IPS-11a (cell line): Measurements from ENCODE around the gene STK32B.
"Not testable (repeated sequence)": the region's sequence is repeated elsewhere in the genome, so short reads cannot be mapped to it uniquely, and the experiment has no call there.

Experiments
- H3K4me3 ChIP-seq: one replicate; pipeline ENCODE4 v1.5.1; 2013; ENCODE audit warnings: low read depth, low read length, control low read depth

STK32B gene

DNA sequence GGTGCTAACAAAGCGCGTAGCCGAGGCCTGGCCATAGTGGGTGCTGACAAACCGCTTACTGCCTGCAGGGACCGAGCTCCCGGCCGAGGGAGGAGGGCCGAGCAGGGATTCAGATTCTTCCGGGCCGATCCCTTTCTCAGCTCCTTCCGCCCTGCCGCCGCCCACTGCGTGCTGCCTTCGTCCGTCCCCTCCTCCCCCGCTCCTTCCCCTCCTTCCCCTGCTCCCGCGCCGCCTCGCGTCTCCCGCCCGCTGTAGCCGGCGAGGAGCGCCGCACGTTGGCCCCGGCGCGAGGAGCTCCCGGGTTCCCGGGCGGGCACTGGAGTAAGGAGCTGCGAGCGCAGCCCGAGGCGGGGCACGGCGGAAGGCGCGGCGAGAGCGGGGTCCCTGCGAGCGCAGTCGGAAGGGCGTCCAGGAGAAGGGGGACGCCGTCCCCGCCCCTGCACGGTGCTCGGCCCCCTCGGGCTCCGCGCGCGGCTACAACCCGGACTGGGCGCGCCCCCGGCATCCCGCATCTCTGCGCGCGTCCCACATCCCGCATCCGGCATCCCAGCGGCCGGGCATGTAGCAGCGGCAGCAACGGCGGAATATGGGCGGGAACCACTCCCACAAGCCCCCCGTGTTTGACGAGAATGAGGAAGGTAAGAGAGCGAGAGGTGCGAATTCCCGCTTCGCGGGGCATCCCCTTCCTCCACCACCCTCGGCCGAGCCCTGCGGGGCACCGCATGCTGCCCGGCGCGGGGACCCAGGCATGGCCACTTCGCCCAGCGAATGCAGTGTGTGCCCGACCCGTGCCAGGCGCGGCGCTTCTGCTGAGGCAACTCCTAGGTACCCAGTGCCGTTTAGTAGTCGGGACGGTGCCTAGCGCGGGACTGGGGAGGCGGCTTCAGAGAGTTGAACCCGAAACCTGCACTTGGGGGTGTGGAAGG, at the start of gene STK32B:
TSS of gene STK32B (plus strand) at position 203 of the 926 bp plus-strand sequence.
- peak within 1 kb of the TSS; percentile 53 for H3K4me3 ChIP-seq

DNA sequence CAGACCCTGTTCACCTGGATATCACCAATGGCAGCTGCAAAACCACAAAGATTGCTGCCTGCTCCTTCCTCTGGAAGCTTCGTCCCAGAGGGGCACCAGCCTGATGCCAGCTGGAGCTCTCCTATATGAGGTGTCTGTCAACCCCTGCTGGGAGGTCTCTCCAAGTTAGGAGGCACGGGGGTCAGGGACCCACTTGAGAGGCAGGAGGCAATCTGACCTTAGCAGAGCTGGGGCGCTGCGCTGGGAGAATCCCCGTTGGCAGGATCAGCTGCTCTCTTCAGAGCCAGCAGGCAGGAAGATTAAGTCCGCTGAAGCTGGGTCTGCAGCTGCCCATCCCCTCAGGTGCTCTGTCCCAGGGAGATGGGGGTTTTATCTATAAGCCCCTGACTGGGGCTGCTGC, 49.6 kb upstream of the STK32B start:
- not testable (repeated sequence) for H3K4me3 ChIP-seq

DNA sequence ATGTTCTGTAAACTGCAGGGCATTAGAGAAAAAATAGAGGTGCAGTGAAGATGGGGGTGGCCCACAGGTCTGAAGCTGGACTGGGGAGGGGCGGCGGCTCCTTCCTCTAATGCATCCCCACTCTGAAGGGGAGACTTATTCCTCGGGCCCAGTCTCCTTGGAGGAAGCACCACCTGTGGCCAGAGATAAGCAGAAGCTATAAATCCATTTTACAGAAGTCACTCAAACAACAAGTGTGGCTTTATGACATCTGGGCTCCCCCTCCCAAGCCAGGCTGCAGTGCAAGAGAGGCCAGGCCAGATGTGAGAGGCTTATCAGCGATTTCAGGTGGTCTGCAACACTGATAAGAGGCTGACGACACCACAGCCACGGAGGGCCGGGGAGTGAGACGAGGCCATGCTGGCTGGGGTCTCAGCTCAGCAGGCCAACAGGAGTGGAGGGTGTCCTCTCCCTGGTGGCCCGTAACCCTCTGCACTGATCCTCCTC, 47.9 kb upstream of the STK32B start:
- no peak overlapping the region for H3K4me3 ChIP-seq

DNA sequence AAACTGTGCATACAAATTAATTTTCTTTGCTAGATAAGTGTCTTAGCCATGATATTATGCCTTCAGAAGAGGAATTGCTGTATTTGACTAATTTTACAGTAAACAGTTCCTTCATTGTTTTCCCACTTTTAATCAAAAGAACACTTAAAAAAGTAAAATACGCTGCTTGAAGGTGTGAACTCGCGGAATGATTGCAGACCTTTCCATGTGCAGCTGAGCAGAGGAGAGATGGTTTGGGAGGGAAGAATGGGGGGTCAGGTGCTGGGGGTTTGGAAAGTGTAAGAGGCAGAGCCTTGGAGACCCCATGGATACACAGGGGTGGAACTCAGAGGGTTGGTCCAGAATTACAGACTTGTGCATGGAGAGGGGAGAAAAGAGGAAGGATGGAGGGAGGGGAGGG, 47.4 kb upstream of the STK32B start:
- no peak overlapping the region for H3K4me3 ChIP-seq

DNA sequence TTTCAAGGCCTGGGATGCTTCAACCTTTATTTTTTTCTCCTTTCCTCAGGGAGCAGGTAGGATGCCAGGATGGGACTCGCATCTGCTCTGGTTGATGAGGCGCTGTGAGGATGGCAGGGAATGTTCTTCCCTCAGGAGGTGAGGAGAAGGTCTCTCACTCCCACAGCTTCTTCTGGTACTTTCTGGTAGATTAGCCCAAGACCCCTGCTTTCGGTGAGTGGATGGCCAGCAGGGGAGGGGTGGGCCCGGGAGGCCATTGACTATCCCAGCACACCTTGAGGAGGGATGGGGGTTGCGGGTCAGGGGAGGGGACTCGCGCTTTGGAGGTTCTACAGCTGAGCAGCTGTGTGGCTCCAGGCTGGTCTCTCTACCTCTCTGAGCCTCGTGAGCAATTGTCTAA, 46.8 kb upstream of the STK32B start:
- H3K4me3 ChIP-seq, result no peak overlapping the region

DNA sequence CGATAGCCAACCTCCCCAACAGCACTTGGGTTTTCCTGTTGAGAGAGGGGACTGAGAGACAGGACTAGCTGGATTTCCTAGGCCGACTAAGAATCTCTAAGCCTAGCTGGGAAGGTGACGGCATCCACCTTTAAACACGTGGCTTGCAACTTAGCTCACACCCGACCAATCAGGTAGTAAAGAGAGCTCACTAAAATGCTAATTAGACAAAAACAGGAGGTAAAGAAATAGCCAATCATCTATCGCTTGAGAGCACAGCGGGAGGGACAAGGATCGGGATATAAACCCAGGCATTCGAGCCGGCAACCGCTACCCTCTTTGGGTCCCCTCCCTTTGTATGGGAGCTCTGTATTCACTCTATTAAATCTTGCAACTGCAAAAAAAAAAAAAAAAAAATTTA, 44.3 kb upstream of the STK32B start:
- not testable (repeated sequence) for H3K4me3 ChIP-seq

DNA sequence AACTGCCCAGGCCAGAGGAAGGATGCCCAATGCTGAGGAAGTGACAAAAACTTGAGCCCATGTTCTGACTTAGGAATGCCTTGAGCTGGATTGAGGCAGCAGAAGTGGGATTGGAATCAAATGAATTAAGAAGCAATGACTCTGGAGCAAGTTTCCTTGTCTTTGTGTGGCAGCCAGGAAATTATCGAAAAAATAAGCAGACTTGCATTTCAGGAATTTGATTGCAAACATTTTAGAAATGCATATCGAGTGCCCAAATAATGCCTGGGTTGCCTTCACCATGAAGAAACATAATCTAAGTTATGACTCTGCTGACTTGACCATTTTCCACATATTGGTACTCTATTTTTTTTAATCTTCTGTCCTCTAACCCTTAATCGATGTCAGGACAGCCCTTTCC, 41.5 kb upstream of the STK32B start:
- H3K4me3 ChIP-seq, result no peak overlapping the region

DNA sequence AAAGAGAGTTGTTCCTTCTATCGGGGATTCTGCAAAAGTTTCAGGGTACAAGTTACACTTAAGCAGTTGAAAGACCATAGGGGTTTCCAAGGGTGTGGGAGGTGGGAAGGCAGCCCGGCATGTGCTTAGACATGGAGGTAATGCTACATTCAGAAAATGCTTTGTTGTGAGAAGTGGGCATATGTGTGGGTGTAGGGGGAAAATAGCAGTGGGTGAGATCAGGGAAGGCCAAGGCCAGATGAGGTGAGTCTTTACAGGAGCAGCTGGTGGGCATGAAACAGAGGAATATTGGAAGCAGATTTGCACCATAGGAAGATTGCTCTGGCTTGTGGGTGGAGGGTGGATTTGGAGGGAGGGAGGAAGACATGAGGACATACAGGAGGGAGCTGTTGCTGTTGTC, 40.3 kb upstream of the STK32B start:
- H3K4me3 ChIP-seq, result no peak overlapping the region

DNA sequence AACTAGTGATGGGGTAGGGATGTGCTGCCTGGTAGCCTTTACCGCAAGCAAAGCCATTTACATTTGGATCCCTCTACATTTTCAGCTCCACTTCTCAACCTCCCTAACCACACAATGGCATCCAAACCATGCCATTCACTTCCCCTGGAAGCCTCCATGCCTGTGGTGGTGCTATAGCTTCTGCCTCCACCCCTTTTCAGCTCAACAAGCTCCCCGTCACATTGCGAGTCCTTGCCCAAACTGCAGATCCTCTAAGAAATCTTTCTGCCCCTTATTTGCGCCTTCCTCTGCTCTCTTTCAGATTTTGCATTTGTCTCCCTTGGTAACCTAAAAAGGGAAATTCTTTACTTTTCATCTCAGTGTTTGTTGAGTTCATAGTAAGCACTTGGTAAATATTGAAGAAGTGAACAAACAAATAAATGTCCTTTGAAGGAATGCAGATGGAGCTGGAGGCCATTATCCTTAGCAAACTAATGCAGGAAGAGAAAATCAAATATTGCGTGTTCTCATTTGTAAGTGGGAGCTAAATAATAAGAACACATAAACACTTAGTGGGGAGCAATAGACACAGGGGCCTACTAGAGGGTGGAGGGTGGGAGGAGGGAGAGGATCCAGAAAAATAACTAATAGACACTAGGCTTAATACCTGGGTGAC, 38.9 kb upstream of the STK32B start:
- H3K4me3 ChIP-seq, result no peak overlapping the region

DNA sequence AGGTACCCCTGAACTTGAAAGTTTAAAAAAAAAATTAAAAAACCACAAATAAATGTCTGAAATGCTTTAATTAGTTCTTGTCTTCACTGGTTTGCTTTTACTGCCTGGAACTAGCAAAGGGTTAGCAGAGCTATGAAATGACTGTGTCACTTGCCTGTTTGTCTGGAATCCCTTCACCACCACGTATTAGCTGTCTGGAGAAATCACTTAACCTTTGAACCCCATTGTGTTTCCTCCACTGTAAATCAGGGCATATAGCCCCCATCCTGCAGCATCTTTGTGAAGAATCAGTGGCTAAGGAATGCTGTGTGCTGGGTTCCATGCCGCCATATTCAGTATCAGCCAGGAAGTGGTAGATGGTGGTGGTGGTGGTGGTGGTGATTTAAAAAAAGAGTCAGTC, 38.3 kb upstream of the STK32B start:
- H3K4me3 ChIP-seq, result no peak overlapping the region

DNA sequence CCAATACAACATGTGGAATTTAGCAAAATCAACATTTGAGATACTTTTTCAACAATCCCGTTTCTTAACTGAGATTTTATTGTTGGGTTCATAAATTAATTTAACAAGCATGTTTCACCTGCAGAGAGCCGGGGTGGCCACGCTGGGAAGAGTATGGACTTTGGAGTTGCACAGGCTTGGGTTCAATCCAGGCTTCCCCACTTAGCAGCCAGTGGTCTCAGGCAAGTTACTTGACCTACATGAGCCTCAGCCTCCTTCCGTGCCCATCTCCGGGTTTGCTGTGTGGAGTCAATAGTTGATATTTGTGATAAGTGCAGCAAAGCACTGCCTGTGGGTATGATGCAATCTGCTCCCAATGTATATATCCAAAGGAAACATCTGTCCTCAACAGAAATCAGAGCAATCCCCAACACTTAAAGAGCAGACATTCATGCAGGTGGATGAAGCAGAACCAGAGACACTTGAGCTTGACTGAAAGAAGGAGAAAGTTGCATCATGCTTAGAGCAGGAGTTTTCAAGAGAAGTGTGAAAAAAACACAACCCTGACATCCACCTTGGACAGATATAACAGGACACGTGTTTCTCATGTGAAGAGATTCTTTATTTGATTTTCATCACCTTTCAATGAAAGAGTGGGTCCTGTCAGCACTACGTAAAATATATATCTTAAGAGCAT, 37.1 kb upstream of the STK32B start:
- no peak overlapping the region for H3K4me3 ChIP-seq

DNA sequence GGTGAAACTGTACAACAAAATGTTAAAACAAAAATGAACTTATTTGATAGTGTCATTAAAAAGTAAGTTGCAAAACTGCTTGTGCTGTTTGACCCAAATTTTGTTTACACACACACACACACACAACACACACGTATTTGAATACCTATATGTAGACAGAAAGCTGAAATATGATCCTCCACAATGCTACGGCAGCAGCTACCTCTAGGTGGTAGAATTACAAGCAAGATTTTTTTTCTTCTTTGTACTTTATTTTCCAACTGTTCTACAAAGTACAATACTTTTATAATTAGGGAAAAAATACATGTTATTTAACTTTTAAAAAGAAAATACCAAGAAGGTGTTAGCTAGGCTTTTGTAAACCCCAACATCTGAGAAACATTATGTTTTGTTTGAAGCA, 33.2 kb upstream of the STK32B start:
- H3K4me3 ChIP-seq, result no peak overlapping the region

DNA sequence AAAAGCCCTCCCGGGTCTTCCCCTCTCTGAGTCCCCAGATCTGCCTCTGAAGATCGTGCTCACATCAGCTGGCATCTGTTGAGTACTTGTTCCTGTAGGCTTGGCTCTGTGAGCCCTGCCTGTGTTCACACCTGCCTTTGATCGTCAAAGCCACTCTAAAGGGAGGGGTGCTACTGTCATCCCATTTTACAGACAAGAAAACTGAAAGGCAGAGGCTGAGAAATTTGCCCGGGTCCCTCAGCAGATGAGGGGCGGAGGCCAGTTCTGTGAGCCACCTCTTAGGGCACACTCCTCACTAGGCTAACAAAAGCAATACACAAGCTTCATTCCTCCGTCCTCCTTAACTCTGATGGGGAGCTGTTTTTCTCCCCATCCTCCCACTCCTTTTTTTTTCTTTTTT, 32.7 kb upstream of the STK32B start:
- no peak overlapping the region for H3K4me3 ChIP-seq

DNA sequence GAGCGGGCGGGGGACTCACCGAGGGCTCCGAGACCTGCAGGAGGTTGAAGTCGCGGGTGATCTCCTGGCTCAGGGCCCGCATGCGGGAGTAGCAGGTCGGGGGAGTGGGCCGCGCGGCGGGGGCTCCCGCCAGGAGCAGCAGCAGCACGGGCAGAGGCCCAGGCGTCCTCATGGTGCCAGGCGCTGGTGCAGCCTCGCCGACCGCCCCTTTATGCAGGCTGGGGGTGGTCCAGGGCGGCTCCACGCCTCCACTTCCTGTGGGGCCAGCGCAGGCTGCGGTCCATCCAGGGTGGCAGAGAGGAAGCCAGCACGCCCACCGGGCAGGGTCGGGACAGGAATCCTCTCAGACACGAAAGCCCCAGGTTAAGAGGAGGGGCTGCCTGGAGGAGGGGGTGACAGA, 32.0 kb upstream of the STK32B start, which contains the start of gene CYTL1:
TSS of gene CYTL1 (minus strand) at position 185 of the 400 bp plus-strand sequence. CDS start at position 172, 13 bp downstream.
- H3K4me3 ChIP-seq, result no peak within 1 kb of the TSS

DNA sequence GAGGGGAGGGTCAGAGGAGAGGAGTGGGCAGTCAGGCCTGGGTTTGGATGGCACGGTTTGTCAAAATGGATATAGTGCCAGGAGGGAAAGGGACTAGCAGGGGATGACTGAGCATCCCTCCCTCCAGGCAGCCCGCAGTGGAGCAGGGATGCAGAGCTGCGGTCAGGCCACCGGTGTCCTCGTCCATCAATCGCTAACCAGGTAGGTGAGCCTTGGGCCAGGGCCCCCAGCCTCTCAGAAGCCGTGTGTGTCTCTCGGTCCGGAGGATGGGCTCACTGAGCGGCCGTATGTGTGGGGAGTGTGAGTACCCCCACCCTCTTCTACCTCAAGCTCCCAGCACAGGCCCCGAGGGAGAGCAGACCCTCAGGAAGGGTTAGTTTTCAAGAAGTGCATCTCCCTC, 31.5 kb upstream of the STK32B start:
- H3K4me3 ChIP-seq, result no peak overlapping the region

DNA sequence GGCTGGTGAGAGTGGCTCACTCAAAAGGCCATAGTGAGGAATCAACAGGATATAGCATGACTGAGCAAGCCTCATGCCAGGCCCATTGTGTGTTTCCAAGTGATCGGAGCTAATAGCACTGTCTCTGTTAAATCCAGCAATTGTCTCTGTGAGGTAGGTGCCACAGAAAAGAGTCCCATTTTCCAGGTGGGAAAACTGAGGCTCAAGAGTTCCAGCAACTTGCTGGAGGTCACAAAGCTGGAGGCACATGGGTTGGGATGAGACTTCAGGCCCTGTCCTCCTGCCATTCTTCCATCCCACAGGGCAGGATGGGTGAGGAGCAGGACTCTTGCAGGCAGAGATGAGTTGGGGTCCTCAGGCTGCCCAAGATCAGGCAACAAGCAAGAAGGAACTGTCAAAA, 30.9 kb upstream of the STK32B start:
- H3K4me3 ChIP-seq, result no peak overlapping the region

DNA sequence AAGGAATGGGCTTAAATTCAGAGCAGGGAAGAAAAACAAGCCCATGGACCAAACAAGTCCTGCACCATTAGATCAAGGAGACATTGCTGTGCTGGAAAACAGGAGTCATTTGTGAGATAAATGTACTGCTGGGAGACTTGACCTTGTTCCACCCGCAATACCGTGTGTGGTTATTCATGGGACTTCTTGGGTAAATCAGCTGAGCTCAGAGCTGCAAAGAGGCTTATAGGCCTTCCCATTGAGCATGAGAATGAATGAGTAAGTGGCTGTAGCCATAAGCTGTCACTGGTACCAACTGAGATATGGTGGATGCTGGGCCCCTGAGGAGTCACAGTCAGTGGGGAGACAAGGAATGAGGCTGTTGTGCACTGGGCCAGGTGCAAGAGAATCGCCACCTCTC, 29.7 kb upstream of the STK32B start:
- no peak overlapping the region for H3K4me3 ChIP-seq

DNA sequence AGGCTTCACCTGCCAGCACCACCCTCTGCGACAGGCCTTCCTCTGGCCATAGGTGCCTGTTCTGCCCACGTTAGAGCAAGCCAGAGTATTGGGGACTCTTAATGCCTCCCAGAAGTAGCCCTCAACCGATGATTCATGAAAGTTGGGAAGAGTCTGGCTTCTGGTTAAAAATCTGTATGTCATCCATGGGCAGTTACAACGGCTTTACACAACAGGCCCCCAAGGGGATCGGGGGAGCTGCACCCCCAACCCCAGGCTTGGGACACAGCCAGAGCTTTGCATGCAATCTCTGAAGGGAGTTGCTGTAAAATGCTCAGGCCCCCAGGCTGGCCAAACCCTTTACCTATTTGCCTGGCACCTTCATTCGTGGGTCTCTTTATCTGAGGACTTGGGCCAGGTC, 26.6 kb upstream of the STK32B start:
- no peak overlapping the region for H3K4me3 ChIP-seq

DNA sequence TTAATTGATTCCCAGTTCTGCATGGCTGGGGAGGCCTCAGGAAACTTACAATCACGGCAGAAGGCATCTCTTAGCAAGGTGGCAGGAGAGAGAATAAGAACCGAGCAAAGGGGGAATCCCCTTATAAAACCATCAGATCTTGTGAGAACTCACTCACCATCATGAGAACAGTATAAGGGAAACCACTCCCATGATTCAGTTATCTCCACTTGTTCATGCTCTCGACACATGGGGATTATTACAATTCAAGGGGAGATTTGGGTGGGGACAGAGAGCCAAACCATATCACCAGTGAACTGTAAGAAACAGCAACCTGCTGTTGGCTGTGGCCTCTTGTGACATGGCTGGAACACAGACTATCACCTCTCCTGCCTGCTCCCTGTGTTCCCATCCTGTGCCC, 24.9 kb upstream of the STK32B start:
- H3K4me3 ChIP-seq, result no peak overlapping the region

DNA sequence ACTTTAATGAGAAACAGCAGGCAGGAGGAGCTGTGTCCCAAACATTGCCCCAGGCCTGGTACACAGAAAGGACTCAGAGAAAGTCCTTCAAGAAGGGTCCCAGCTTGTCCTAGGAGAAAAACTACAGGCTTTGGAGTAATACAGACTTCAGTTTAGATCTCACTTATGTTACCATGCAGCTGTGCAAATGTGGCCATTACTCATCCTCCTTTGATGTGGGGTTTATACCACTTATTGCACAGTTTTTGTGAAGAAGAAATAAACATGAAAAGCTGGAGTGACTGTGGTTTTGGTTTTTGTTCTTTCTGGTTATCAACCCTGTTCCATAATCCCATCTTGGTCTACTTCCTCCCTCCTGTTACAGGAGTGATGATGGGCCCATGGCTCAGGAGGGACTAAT, 23.9 kb upstream of the STK32B start:
- H3K4me3 ChIP-seq, result no peak overlapping the region

DNA sequence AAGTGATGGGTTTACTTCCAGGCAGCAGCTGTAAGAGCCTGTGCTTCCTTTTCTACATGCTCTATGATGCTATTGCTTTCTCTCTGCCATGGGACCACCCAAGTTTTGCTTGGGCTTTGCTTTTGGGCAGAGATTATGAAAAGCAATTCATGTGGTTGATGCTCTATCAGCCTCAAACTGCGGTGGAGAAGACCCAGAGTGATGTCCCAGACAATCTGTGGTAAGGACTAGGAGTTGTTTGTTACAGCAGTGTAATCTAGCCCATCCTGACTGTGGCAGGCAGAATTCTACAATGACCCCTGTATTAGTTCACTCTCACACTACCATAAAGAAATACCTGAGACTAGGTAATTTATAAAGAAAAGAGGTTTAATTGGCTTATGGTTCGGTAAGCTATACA, 22.8 kb upstream of the STK32B start:
- H3K4me3 ChIP-seq, result no peak overlapping the region

DNA sequence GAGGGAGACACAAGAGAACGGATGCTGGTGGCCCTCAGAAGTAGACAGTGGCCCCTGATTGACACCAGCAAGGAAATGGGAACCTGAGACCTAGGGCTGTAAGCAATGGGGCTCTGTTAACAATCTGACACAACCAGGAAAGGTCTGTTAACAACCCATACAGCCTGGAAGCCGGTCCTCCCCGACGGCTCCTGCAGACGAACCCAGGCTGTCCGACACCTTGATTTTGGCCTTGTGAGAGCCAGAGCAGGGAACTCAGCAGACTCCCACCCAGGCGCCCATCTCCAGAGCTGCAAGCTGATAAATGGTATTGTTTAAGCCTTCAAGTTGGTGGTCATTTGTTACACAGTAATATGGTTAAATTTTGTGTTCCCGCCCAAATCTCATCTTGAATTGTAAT, 21.8 kb upstream of the STK32B start:
- H3K4me3 ChIP-seq, result no peak overlapping the region
